NOMO-1 treated with dmso at 0.1 percent for 144 hours (cell line): ENCODE measurements around the gene DCUN1D2.
"Not testable (repeated sequence)": the region's sequence is repeated elsewhere in the genome, so short reads cannot be mapped to it uniquely, and the experiment has no call there.

Experiments
- DNase-seq: peaks from one replicate; lab custom pipeline; 2025; ENCODE audit not compliant: unreplicated experiment; lab: John Stamatoyannopoulos, UW

Gene DCUN1D2

GRCh38 chr13:113468472-113469201 is 21.9 kb downstream of the DCUN1D2 start:
- DNase-seq, result no peak

DNA sequence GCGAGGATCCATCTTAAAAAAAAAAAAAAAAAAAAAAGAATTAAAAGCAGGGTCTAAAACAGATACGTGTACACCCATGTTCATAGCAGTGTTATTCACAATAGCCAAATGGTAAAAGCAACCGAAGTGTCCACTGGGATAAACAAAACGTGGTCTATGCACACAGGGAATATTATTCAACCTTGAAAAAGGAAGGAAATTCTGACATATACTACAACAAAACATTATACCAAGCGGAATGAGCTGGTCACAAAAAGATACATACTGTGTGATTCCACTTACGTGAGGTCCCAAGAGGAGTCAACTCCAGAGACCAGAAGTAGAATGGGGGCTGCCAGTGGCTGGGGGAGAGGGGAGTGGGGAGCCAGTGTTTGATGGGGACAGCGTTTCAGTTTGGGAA is 22.5 kb downstream of the DCUN1D2 start:
- no peak for DNase-seq

GRCh38 chr13:113466383-113466782 is 24.1 kb downstream of the DCUN1D2 start:
- no peak for DNase-seq

DNA sequence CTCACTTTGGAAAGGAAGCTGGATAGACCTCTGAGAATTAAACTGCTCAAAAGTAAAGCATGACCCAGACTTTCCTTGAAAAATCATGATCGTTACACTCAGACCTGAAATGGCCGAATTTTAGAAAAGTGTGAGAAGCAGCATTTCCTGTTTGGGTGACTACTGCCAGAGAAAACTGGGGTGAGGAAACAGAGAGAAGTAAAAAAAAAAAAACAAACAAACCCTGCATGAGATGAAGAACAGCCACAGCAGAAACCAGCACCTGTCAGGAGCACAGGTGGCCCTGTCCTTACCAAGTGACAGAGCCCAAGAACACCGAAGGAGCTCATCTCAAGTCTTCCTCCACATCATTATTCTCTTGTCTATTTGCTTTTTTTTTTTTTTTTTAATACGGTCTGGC is 25.2 kb downstream of the DCUN1D2 start:
- no peak for DNase-seq

- no peak for DNase-seq
Measured at GRCh38 chr13:113464476-113464875, 26.0 kb downstream of the DCUN1D2 start.

DNA sequence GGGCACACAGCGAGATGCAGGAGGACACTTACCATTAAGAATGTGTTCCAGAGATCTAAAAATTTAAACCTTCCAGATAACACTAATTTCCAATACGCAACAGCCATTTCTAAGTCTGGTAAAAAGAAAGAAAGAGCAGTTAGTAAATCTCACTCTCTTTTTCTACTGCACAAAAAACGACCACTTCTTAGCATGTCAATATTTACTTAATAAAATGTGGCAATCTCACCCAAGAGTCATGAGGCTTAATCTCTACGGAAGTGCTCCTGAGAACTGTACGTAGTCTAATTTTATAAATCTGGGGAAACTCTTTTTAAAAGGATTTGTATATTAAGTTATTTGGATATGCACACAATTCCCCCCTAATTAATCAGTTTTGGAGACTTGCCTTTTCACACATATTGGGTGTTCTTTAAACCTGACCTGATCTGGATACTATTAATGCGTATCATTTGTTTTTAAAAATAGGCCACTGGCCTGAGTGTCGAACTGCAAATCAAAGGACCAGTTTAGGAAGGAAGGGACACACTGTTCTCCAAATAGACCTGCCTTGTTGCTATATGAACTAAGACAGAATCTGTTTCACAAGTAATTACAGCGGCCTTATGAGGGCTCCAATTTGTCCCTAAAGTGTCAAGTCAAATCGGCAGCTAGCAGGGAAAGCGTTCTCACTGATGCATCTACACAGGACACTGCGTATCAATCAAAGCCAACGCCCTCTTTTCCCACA is 29.3 kb downstream of the DCUN1D2 start:
- DNase-seq, result no peak

GRCh38 chr13:113460599-113460998 is 29.9 kb downstream of the DCUN1D2 start:
- DNase-seq, result no peak

- DNase-seq, result no peak
Measured at GRCh38 chr13:113460064-113460555, 30.4 kb downstream of the DCUN1D2 start.

DNA sequence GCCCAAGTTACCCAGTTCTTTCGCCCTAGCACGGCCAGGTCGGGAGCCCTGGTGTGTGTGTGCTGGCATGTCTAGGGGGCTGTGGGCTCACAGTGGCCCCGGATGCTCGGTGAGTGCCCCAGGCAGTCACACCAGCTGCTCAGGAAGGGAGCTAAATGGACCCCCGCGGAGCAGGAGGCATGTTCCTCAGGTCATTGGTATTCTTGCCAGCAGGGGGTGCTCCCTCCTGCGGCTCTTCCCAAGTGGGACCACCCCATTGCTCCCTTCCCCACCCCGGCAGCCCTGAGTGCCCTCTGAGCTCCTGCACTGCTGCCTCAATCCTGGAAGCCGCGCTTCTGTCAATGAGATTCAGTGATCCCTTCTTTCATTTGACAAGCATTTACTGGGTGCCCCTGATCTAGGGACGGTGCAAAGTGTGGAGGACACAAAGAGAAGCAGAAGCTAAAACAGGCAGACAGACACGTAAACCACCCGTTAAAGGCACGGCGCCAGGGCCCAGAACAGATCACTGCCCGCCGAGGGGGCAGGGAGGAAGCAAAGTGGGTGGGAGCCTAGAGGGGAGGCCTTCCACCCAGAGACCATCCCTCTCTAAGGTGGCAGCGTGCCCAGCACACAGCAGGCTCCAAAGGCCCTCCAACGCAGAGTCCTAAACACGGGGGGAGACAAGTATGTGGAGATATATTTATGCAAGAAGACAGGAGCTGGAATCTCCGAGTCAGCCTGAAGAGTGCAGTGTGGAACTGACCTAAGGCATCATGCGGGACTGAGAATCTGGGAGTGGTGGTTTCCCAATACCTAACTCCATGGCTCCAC is 32.1 kb downstream of the DCUN1D2 start:
- no peak for DNase-seq

- DNase-seq, result no peak
Measured at GRCh38 chr13:113457510-113457909, 33.0 kb downstream of the DCUN1D2 start.

GRCh38 chr13:113456116-113456702 is 34.3 kb downstream of the DCUN1D2 start:
- DNase-seq, result no peak

DNA sequence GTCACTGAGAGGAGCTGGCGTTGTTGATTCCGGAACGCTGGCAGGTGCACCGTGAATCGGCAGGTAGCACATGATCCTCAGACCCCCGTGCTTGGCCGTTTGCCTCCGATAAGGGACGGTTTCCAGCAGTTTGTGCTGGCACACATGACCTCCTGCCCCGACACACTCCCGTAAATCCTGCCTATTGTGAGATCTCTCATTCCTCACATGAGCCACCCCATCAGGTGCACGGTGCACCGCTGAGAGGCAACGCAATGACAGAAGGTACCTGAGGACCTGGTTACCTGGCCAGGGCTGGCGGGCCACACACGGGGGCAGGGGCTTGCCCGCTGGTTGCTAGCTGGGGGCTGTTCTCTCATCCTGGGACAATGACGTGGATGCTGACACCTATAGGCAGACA is 35.1 kb downstream of the DCUN1D2 start:
- DNase-seq, result no peak

- no peak for DNase-seq
Measured at GRCh38 chr13:113454936-113455335, 35.6 kb downstream of the DCUN1D2 start.

DNA sequence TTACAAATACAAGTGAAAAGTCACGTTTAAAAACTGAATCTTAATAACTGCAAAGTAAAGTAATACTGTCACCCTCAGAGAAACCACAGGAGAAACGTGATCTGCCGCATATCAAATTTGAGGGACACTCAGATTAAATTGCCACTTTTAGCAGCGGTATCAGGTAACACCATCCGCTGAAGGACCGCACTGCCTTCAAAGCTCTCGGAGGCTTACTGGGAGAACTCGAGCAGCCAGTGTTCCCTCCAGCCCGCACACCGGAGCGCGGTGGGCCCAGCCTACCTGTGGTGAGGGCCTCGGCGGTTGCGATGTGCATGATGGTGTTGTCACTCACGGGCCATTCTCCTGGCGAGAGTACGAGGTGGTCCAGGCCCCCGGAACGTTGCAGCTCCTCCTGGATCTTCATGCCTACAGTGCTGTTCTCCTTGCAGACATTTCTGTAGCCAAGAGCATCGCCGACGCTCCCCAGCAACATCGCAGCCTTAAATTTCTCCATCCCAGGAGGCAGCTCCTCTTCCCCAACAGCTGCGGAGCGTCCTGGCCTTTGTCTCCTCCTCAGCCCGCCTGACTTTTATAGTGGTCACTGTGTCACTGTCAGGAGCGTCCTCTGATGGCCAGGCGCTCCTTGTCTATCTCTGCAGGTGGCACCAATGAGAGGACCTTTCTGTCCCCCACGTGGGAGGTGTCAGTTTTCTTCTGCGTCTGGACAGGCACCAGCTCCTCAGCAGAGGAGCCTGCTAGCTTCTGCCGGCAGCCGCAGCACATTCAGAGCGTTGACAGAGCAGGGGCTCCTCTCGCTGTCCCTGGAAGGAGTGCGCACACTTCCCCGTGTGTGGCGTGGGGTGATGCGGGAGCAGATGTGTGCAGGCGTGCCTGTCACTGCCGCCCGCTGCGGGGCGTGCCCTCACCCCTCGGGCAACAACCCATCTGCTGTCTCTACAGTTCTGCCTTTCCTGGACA is 37.3 kb downstream of the DCUN1D2 start, which contains the start of gene ADPRHL1:
ADPRHL1 (minus strand) TSS at position 547 of the 960 bp plus-strand sequence; CDS start at position 496, 51 bp downstream.
- no peak for DNase-seq

DNA sequence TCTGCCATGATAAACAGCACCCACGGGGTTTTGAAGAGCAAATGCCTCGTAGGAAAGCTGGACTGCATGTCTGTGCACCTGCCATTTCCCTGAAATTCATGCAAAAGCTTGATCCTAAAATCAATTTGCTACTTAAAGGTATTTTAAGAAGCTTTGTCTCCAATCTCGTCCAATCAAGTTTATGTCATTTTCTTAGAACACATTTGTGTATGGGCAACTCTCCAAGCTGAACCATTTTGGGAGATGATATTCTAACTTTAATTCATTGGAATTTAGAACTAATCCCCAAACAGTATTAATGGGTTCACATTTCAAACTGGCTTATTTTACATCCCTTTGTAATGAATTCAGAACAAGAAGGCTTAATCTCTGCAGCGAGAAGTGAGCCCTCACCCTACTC is 38.0 kb downstream of the DCUN1D2 start:
- no peak for DNase-seq

DNA sequence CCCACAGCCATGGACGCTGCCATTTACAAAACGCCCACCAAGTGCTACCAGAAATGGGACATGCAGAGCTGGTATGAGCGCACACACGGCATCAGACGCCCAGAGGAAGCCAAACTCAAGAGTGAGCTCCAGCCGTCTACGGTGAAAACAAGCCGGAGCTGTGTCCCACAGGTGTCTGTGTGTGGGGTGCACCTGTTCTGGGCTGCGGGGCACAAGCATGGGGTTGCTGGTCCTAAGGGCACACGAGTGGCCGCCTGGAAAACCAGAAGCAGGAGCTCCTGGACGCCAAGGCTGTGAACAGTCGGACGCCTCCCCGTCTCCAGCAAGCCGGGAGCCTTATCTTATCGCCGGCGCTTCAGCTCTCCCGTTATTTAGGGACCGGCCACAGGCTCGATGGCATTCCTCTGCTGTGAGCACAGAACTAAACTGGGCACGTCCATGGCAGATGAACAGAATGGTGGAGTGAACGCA is 38.5 kb downstream of the DCUN1D2 start:
- no peak for DNase-seq

- DNase-seq, result not testable (repeated sequence)
Measured at GRCh38 chr13:113450861-113451620, 39.5 kb downstream of the DCUN1D2 start.

DNA sequence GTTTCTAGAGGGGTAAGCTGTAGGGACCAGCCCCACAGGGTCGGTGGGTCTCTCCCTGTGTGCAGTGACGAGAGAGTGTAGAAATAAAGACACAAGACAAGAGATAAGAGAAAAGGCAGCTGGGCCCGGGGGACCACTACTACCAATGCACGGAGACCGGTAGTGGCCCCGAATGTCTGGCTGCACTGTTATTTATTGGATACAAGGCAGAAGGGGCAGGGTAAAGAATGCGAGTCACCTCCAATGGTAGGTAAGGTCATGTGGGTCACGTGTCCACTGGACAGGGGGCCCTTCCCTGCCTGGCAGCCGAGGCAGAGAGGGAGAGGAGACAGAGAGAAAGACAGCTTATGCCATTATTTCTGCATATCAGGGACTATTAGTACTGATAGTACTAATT is 40.2 kb downstream of the DCUN1D2 start:
- DNase-seq, result not testable (repeated sequence)
